GM18867 (cell line): ENCODE measurements around the gene STK10.
"Not testable (repeated sequence)": the region's sequence is repeated elsewhere in the genome, so short reads cannot be mapped to it uniquely, and the experiment has no call there.

Experiments used
- ATAC-seq: cut with Tn5 transposase; IDR thresholded peaks from one replicate; pipeline ENCODE4 v1.9.1; 2021; ENCODE audit warnings: mild to moderate bottlenecking, moderate library complexity; ENCODE audit not compliant: unreplicated experiment

The STK10 gene

GRCh38 chr5:172188033-172188892 lies at the start of gene STK10:
STK10 (minus strand) TSS chr5:172188224; CDS start chr5:172188042, 182 bp downstream.
- peak; percentile 76 for ATAC-seq

GRCh38 chr5:172235827-172236736 lies 48.1 kb upstream of the STK10 start:
- no peak for ATAC-seq

- ATAC-seq = peak; percentile 66
Measured at GRCh38 chr5:172235132-172235780, 47.2 kb upstream of the STK10 start.

GRCh38 chr5:172234031-172234430 lies 46.0 kb upstream of the STK10 start:
- no peak for ATAC-seq

- no peak for ATAC-seq
Measured at GRCh38 chr5:172229904-172230303, 41.9 kb upstream of the STK10 start.

GRCh38 chr5:172224996-172225395 lies 37.0 kb upstream of the STK10 start:
- no peak for ATAC-seq

GRCh38 chr5:172223901-172224873 lies 36.2 kb upstream of the STK10 start:
- peak; percentile 82 for ATAC-seq

GRCh38 chr5:172219296-172219695 lies 31.3 kb upstream of the STK10 start:
- no peak for ATAC-seq

- no peak for ATAC-seq
Measured at GRCh38 chr5:172216345-172216744, 28.3 kb upstream of the STK10 start.

GRCh38 chr5:172213126-172213525 lies 25.1 kb upstream of the STK10 start:
- ATAC-seq = no peak

GRCh38 chr5:172211676-172212075 lies 23.7 kb upstream of the STK10 start:
- ATAC-seq = no peak

- no peak for ATAC-seq
Measured at GRCh38 chr5:172209714-172210113, 21.7 kb upstream of the STK10 start.

- ATAC-seq = no peak
Measured at GRCh38 chr5:172207511-172207910, 19.5 kb upstream of the STK10 start.

- ATAC-seq = not testable (repeated sequence)
Measured at GRCh38 chr5:172205984-172206383, 18.0 kb upstream of the STK10 start.

- no peak for ATAC-seq
Measured at GRCh38 chr5:172200476-172200875, 12.5 kb upstream of the STK10 start.

GRCh38 chr5:172199446-172199845 lies 11.4 kb upstream of the STK10 start:
- ATAC-seq = no peak

GRCh38 chr5:172197775-172198174 lies 9.8 kb upstream of the STK10 start:
- not testable (repeated sequence) for ATAC-seq

GRCh38 chr5:172194985-172195774 lies 7.2 kb upstream of the STK10 start:
- no peak for ATAC-seq

- ATAC-seq = no peak
Measured at GRCh38 chr5:172193872-172194271, 5.8 kb upstream of the STK10 start, which contains the start of gene EFCAB9. EFCAB9 (plus strand) TSS chr5:172194172; CDS start chr5:172194173, 1 bp downstream.
